SK-MEL-5 (cell line): ENCODE results near the gene F3. TPM values are rescaled to one million over a fixed set of nuclear protein-coding genes. Genes with fewer than 3 reads are reported as not detected.

ENCODE experiments used
- DNase-seq: peaks from one replicate; pipeline ENCODE4 v3.0.0-alpha.2; 2016; ENCODE audit warnings: low read depth, low spot score
- in situ Hi-C: cut with HindIII; loops from 2 replicates; pipeline ENCODE4 v1.10.0; 2016; ENCODE audit warnings: low sequenced_read_pairs, high pct_unique_total_duplicates, low pct_unique_long_range_greater_than_20kb
- total RNA-seq: library from RNA; depleted of rRNA; stranded (reverse); fragments of >200 nt; shearing (Covaris generic); gene quantifications from 2 replicates; pipeline ENCODE4 v1.2.3, GENCODE V29; 2014; rRNA removed

Gene F3
- total RNA-seq, 1 experiment from 2014 or later: 5.1 TPM

GRCh38 chr1:94512816-94513215 lies 28.7 kb downstream of the F3 start:
- in situ Hi-C loops: no loop called here
- no peak for DNase-seq

- in situ Hi-C loops: no loop called here
- no peak for DNase-seq
Observed at GRCh38 chr1:94504601-94505000, 37.0 kb downstream of the F3 start.

GRCh38 chr1:94503153-94503552 lies 38.4 kb downstream of the F3 start:
- in situ Hi-C loops: no loop called here
- no peak for DNase-seq

- no peak for DNase-seq
- in situ Hi-C loops: no loop called here
Observed at GRCh38 chr1:94501935-94502334, 39.6 kb downstream of the F3 start.

GRCh38 chr1:94501426-94501825 lies 40.1 kb downstream of the F3 start:
- DNase-seq: no peak
- in situ Hi-C loops: no loop called here

GRCh38 chr1:94496076-94496755 lies 45.3 kb downstream of the F3 start:
- DNase-seq: no peak
- in situ Hi-C loops: no loop called here

GRCh38 chr1:94490556-94490955 lies 51.0 kb downstream of the F3 start:
- in situ Hi-C loops: no loop called here
- no peak for DNase-seq

GRCh38 chr1:94486990-94487389 lies 54.6 kb downstream of the F3 start:
- in situ Hi-C loops: no loop called here
- no peak for DNase-seq

- DNase-seq: peak; percentile 80
- in situ Hi-C loops: no loop called here
Observed at GRCh38 chr1:94481473-94481933, 60.1 kb downstream of the F3 start.

- no peak for DNase-seq
- in situ Hi-C loops: no loop called here
Observed at GRCh38 chr1:94479682-94480081, 61.9 kb downstream of the F3 start.

Other genes with a start within 250 kb of the F3 start
- gene ABCD3, start 123.4 kb downstream of the F3 start, total RNA-seq: 42.5 and 45.8 TPM in 2 replicates